Thyroid gland (tissue), 4 donors: ENCODE measurements around the gene ELOVL3. TPM values are rescaled to one million over a fixed set of nuclear protein-coding genes. Genes with fewer than 3 reads are reported as not detected.

Experiments used
- DNase-seq, 2 donors: peaks; one replicate each; pipeline ENCODE4 v3.0.0-alpha.2; 2019
- H3K27ac ChIP-seq, 3 donors: fragments of 200-600 bp; sonication (generic); 1 replicate in 2 of 3; 2 replicates in 1 of 3; pipeline ENCODE4 v1.5.1; 2016 to 2019; ENCODE audit warnings: mild to moderate bottlenecking in 1 of 3, moderate library complexity in 1 of 3
- H3K27me3 ChIP-seq: fragments of 200-600 bp; sonication (generic); one replicate; pipeline ENCODE4 v1.5.1; 2019
- H3K36me3 ChIP-seq, 2 donors: fragments of 200-600 bp; sonication (generic); one replicate each; pipeline ENCODE4 v1.5.1; 2016 to 2019
- H3K4me1 ChIP-seq, 2 donors: fragments of 200-600 bp; sonication (generic); one replicate each; pipeline ENCODE4 v1.5.1; 2017 to 2019
- H3K4me3 ChIP-seq, 3 donors: fragments of 200-600 bp; sonication (generic); replicated peaks in 1 of 3; 1 replicate in 2 of 3; 2 replicates in 1 of 3; pipeline ENCODE4 v1.5.1; 2016; ENCODE audit warnings: mild to moderate bottlenecking in 1 of 3
- H3K9me3 ChIP-seq: fragments of 200-600 bp; sonication (generic); one replicate; pipeline ENCODE4 v1.5.1; 2017
- CTCF ChIP-seq, 6 experiments: fragments of 200-600 bp in 3 of 6; fragments of 450-650 bp in 3 of 6; sonication (generic) in 3 of 6; IDR thresholded peaks; one replicate each; pipeline ENCODE4 v1.5.1; 2016 to 2019; ENCODE audit warnings: antibody characterized with exemption in 6 of 6, mild to moderate bottlenecking in 2 of 6, inconsistent platforms in 1 of 6, moderate library complexity in 1 of 6
- POLR2A ChIP-seq, 2 donors: fragments of 450-650 bp; IDR thresholded peaks; one replicate each; pipeline ENCODE4 v1.6.1; 2017; ENCODE audit warnings: antibody characterized with exemption in 2 of 2, mild to moderate bottlenecking in 2 of 2, moderate library complexity in 1 of 2
- WGBS, 2 donors: methylation state at CpG; one replicate each; pipeline ENCODE4 v1.1.5; 2017; 5-methylcytosine and 5-hydroxymethylcytosine counted together
- intact Hi-C: fragments of 100-400 bp; cut with DNase I; formaldehyde crosslinking; loops from one replicate; pipeline ENCODE4 v1.15.1; 2023
- total RNA-seq, 4 donors: library from RNA; depleted of rRNA; stranded (reverse); fragments of >200 nt; gene quantifications; one replicate each; pipeline ENCODE4 v1.2.3, GENCODE V29; 2016

ELOVL3 gene
- total RNA-seq, 4 donors from 2014 or later = not detected

- intact Hi-C loops = no loop called here
- H3K27ac ChIP-seq = no peak overlapping the region
- TF ChIP-seq CTCF (IDR thresholded peaks at IDR 0.05) = no peak
- no peak for TF ChIP-seq POLR2A (IDR thresholded peaks at IDR 0.05)
- WGBS, 2 donors = 72 to 85% methylated on average over 2 of the region's 2 CpGs
- no peaks in the 10 kb centered on the region for H3K4me1 ChIP-seq
- no peaks in the 10 kb centered on the region for H3K36me3 ChIP-seq
- no peak for DNase-seq
- H3K9me3 ChIP-seq = no peaks in the 10 kb centered on the region
- no peak overlapping the region for H3K4me3 ChIP-seq
- H3K27me3 ChIP-seq = no peaks in the 10 kb centered on the region
Measured at GRCh38 chr10:102198027-102198426, 28.1 kb upstream of the ELOVL3 start.

- Histone ChIP-seq H3K4me1 (no peaks in the 10 kb centered on the region), H3K4me3 (no peak overlapping the region), H3K36me3 (no peaks in the 10 kb centered on the region), H3K27me3 (no peaks in the 10 kb centered on the region), H3K27ac (no peak overlapping the region), H3K9me3 (no peaks in the 10 kb centered on the region)
- no peak for TF ChIP-seq POLR2A (IDR thresholded peaks at IDR 0.05)
- TF ChIP-seq CTCF (IDR thresholded peaks at IDR 0.05) = no peak
- 86 to 92% methylated on average over 9 to 17 of the region's 34 CpGs for WGBS, 2 donors
- DNase-seq = no peak
- intact Hi-C loops = no loop called here
Measured at GRCh38 chr10:102200751-102201640, 25.1 kb upstream of the ELOVL3 start.

GRCh38 chr10:102202386-102202785 is 23.7 kb upstream of the ELOVL3 start:
- Histone ChIP-seq H3K9me3 (no peaks in the 10 kb centered on the region), H3K36me3 (no peaks in the 10 kb centered on the region), H3K27ac (no peak overlapping the region), H3K27me3 (no peaks in the 10 kb centered on the region), H3K4me3 (no peak overlapping the region), H3K4me1 (no peaks in the 10 kb centered on the region)
- no peak for TF ChIP-seq POLR2A (IDR thresholded peaks at IDR 0.05)
- no peak for TF ChIP-seq CTCF (IDR thresholded peaks at IDR 0.05)
- WGBS, 2 donors = 54 to 68% methylated on average over 1 of the region's 1 CpG
- intact Hi-C loops = no loop called here
- no peak for DNase-seq

- H3K27ac ChIP-seq = no peak overlapping the region
- no peaks in the 10 kb centered on the region for H3K36me3 ChIP-seq
- WGBS, 2 donors = 27 to 48% methylated on average over 5 of the region's 5 CpGs
- H3K4me3 ChIP-seq = no peak overlapping the region
- H3K9me3 ChIP-seq = no peaks in the 10 kb centered on the region
- intact Hi-C loops = no loop called here
- TF ChIP-seq POLR2A (IDR thresholded peaks at IDR 0.05) (no peak), CTCF (IDR thresholded peaks at IDR 0.05) (no peak)
- DNase-seq = no peak
- H3K4me1 ChIP-seq = peaks cover 0 to 5% of the 10 kb centered on the region in 2 donors
- no peaks in the 10 kb centered on the region for H3K27me3 ChIP-seq
Measured at GRCh38 chr10:102208311-102209035, 17.6 kb upstream of the ELOVL3 start.
